HT-29 (cell line): ENCODE measurements around the gene SGMS2. TPM values are rescaled to one million over a fixed set of nuclear protein-coding genes. Genes with fewer than 3 reads are reported as not detected.

ENCODE experiments used
- small RNA-seq: library from RNA; depleted of rRNA; stranded (forward); fragments of <200 nt; gene quantifications from one replicate; pipeline ENCODE3, GENCODE V24; 2014
- total RNA-seq: library from RNA; depleted of rRNA; stranded (reverse); fragments of >200 nt; shearing (Covaris generic); gene quantifications from 2 replicates; pipeline ENCODE4 v1.2.3, GENCODE V29; 2014; rRNA removed

Gene SGMS2
- total RNA-seq, 1 experiment from 2014 or later = 88.1 TPM

Small RNA genes lying within 50 kb of the gene (small RNA-seq; reads per million reads assigned to genes)
- gene RNU6-733P = not detected

Other genes with a start within 250 kb of the SGMS2 start
- gene PAPSS1, start 104.7 kb upstream of the SGMS2 start, total RNA-seq = 23.4 and 23.9 TPM in 2 replicates
- gene CYP2U1, start 106.6 kb downstream of the SGMS2 start, total RNA-seq = 0.34 and 0.64 TPM in 2 replicates
- 14.0 and 15.3 TPM in 2 replicates for gene HADH, start 165.0 kb downstream of the SGMS2 start, total RNA-seq